ENCODE results near the gene KIRREL1.

- TF ChIP-seq CTCF (IDR thresholded peaks at IDR 0.05; ENCODE audit: low read depth, low read length, poor library complexity, severe bottlenecking) (no peak), EZH2phosphoT487 (IDR thresholded peaks at IDR 0.05; ENCODE audit: borderline replicate concordance, low read length) (no peak)
These were observed 86.6 kb downstream of the KIRREL1 start for GRCh38 chr1:158080066-158080465.
